ENCODE measurements around the gene NDUFS4. TPM values are rescaled to one million over a fixed set of nuclear protein-coding genes. Genes with fewer than 3 reads are reported as not detected.
"Not testable (repeated sequence)": the region's sequence is repeated elsewhere in the genome, so short reads cannot be mapped to it uniquely, and the experiment has no call there.

Gene NDUFS4
- polyA plus RNA-seq, result 110 TPM
- long read RNA-seq, donor 1, transcript NDUFS4-201 (5 exons, 675 nt), result major isoform, 22 of 24 reads
- long read RNA-seq, donor 1, partial matches to known transcripts, result 0 of 24 reads
- long read RNA-seq, donor 1, other reads (novel, unspliced or antisense), result 0 of 24 reads
- long read RNA-seq, donor 2, transcript NDUFS4-201 (5 exons, 675 nt), result major isoform, 91 of 106 reads
- long read RNA-seq, donor 2, partial matches to known transcripts, result 11 of 106 reads
- long read RNA-seq, donor 2, other reads (novel, unspliced or antisense), result 0 of 106 reads
- long read RNA-seq, donor 3, transcript NDUFS4-201 (5 exons, 675 nt), result major isoform, 123 of 155 reads
- long read RNA-seq, donor 3, partial matches to known transcripts, result 26 of 155 reads
- long read RNA-seq, donor 3, other reads (novel, unspliced or antisense), result 0 of 155 reads
- long read RNA-seq, donor 4, transcript NDUFS4-201 (5 exons, 675 nt), result major isoform, 6 of 6 reads
- long read RNA-seq, donor 4, partial matches to known transcripts, result 0 of 6 reads
- long read RNA-seq, donor 4, other reads (novel, unspliced or antisense), result 0 of 6 reads
- long read RNA-seq, donor 5, transcript NDUFS4-201 (5 exons, 675 nt), result major isoform, 53 of 54 reads
- long read RNA-seq, donor 5, partial matches to known transcripts, result 0 of 54 reads
- long read RNA-seq, donor 5, other reads (novel, unspliced or antisense), result 0 of 54 reads
- long read RNA-seq, donor 6, transcript NDUFS4-201 (5 exons, 675 nt), result major isoform, 72 of 91 reads
- long read RNA-seq, donor 6, partial matches to known transcripts, result 18 of 91 reads
- long read RNA-seq, donor 6, other reads (novel, unspliced or antisense), result 0 of 91 reads
- long read RNA-seq, donor 7, transcript NDUFS4-201 (5 exons, 675 nt), result major isoform, 46 of 58 reads
- long read RNA-seq, donor 7, partial matches to known transcripts, result 9 of 58 reads
- long read RNA-seq, donor 7, other reads (novel, unspliced or antisense), result 0 of 58 reads
- long read RNA-seq, donor 8, transcript NDUFS4-201 (5 exons, 675 nt), result major isoform, 128 of 136 reads
- long read RNA-seq, donor 8, partial matches to known transcripts, result 5 of 136 reads
- long read RNA-seq, donor 8, other reads (novel, unspliced or antisense), result 0 of 136 reads
- long read RNA-seq, donor 9, transcript NDUFS4-201 (5 exons, 675 nt), result major isoform, 79 of 92 reads
- long read RNA-seq, donor 9, partial matches to known transcripts, result 12 of 92 reads
- long read RNA-seq, donor 9, other reads (novel, unspliced or antisense), result 0 of 92 reads
- long read RNA-seq, donor 10, transcript NDUFS4-201 (5 exons, 675 nt), result major isoform, 105 of 109 reads
- long read RNA-seq, donor 10, partial matches to known transcripts, result 0 of 109 reads
- long read RNA-seq, donor 10, other reads (novel, unspliced or antisense), result 0 of 109 reads
- long read RNA-seq, donor 11, transcript NDUFS4-201 (5 exons, 675 nt), result major isoform, 66 of 67 reads
- long read RNA-seq, donor 11, partial matches to known transcripts, result 0 of 67 reads
- long read RNA-seq, donor 11, other reads (novel, unspliced or antisense), result 0 of 67 reads

GRCh38 chr5:53560506-53561191 is at the start of gene NDUFS4:
Gene NDUFS4, plus strand, starts transcription at chr5:53560639. Its CDS starts 24 bp downstream, at chr5:53560663.
- peak within 1 kb of the TSS; percentile 62 for H3K4me3 ChIP-seq (ENCODE audit: low read length)
- H3K4me1 ChIP-seq (ENCODE audit: control insufficient read depth, insufficient read depth, low read length), result peaks cover 5% of the 10 kb centered on the region
- peaks cover 2% of the 10 kb centered on the region for H3K27me3 ChIP-seq (ENCODE audit: control insufficient read depth, insufficient read depth, low read length)
- no peaks in the 10 kb centered on the region for H3K9me3 ChIP-seq (ENCODE audit: control insufficient read depth, low read depth, low read length)
- no peaks in the 10 kb centered on the region for H3K36me3 ChIP-seq (ENCODE audit: control insufficient read depth, insufficient read depth, low read length)
- DNase-seq, result peak; percentile 82 to 95
- peak within 1 kb of the TSS; percentile 85 for H3K27ac ChIP-seq (ENCODE audit: low read length)
- WGBS (ENCODE audit: insufficient coverage, low lambda C conversion rate), result no CpG with 5 or more reads among the region's 30 CpGs

GRCh38 chr5:53512539-53512938 is 47.9 kb upstream of the NDUFS4 start:
- no peak for DNase-seq
- Histone ChIP-seq H3K4me3 (ENCODE audit: low read length) (no peak overlapping the region), H3K27ac (ENCODE audit: low read length) (no peak overlapping the region), H3K36me3 (ENCODE audit: control insufficient read depth, insufficient read depth, low read length) (no peaks in the 10 kb centered on the region), H3K9me3 (ENCODE audit: control insufficient read depth, low read depth, low read length) (peaks cover 9% of the 10 kb centered on the region), H3K4me1 (ENCODE audit: control insufficient read depth, insufficient read depth, low read length) (no peaks in the 10 kb centered on the region), H3K27me3 (ENCODE audit: control insufficient read depth, insufficient read depth, low read length) (no peaks in the 10 kb centered on the region)

GRCh38 chr5:53515988-53516387 is 44.5 kb upstream of the NDUFS4 start:
- no peaks in the 10 kb centered on the region for H3K27me3 ChIP-seq (ENCODE audit: control insufficient read depth, insufficient read depth, low read length)
- H3K4me1 ChIP-seq (ENCODE audit: control insufficient read depth, insufficient read depth, low read length), result no peaks in the 10 kb centered on the region
- WGBS (ENCODE audit: insufficient coverage, low lambda C conversion rate), result 43% methylated on average over 2 of the region's 6 CpGs
- no peak overlapping the region for H3K4me3 ChIP-seq (ENCODE audit: low read length)
- H3K36me3 ChIP-seq (ENCODE audit: control insufficient read depth, insufficient read depth, low read length), result no peaks in the 10 kb centered on the region
- DNase-seq, result no peak
- no peak overlapping the region for H3K27ac ChIP-seq (ENCODE audit: low read length)
- H3K9me3 ChIP-seq (ENCODE audit: control insufficient read depth, low read depth, low read length), result no peaks in the 10 kb centered on the region

- no peak overlapping the region for H3K27ac ChIP-seq (ENCODE audit: low read length)
- H3K27me3 ChIP-seq (ENCODE audit: control insufficient read depth, insufficient read depth, low read length), result no peaks in the 10 kb centered on the region
- H3K4me3 ChIP-seq (ENCODE audit: low read length), result no peak overlapping the region
- H3K9me3 ChIP-seq (ENCODE audit: control insufficient read depth, low read depth, low read length), result no peaks in the 10 kb centered on the region
- H3K36me3 ChIP-seq (ENCODE audit: control insufficient read depth, insufficient read depth, low read length), result no peaks in the 10 kb centered on the region
- DNase-seq, result no peak
- no peaks in the 10 kb centered on the region for H3K4me1 ChIP-seq (ENCODE audit: control insufficient read depth, insufficient read depth, low read length)
Measured at GRCh38 chr5:53520813-53521212, 39.6 kb upstream of the NDUFS4 start.

GRCh38 chr5:53537711-53538110 is 22.7 kb upstream of the NDUFS4 start:
- DNase-seq, result no peak
- Histone ChIP-seq H3K4me1 (ENCODE audit: control insufficient read depth, insufficient read depth, low read length) (no peaks in the 10 kb centered on the region), H3K27ac (ENCODE audit: low read length) (no peak overlapping the region), H3K27me3 (ENCODE audit: control insufficient read depth, insufficient read depth, low read length) (no peaks in the 10 kb centered on the region), H3K36me3 (ENCODE audit: control insufficient read depth, insufficient read depth, low read length) (no peaks in the 10 kb centered on the region), H3K4me3 (ENCODE audit: low read length) (no peak overlapping the region), H3K9me3 (ENCODE audit: control insufficient read depth, low read depth, low read length) (no peaks in the 10 kb centered on the region)
- WGBS (ENCODE audit: insufficient coverage, low lambda C conversion rate), result 100% methylated on average over 1 of the region's 1 CpG

GRCh38 chr5:53540739-53541138 is 19.7 kb upstream of the NDUFS4 start:
- not testable (repeated sequence) for H3K4me3 ChIP-seq (ENCODE audit: low read length); H3K4me1 ChIP-seq (ENCODE audit: control insufficient read depth, insufficient read depth, low read length); H3K27me3 ChIP-seq (ENCODE audit: control insufficient read depth, insufficient read depth, low read length); H3K9me3 ChIP-seq (ENCODE audit: control insufficient read depth, low read depth, low read length); H3K27ac ChIP-seq (ENCODE audit: low read length); H3K36me3 ChIP-seq (ENCODE audit: control insufficient read depth, insufficient read depth, low read length); DNase-seq
- 100% methylated on average over 2 of the region's 7 CpGs for WGBS (ENCODE audit: insufficient coverage, low lambda C conversion rate)

GRCh38 chr5:53541859-53542258 is 18.6 kb upstream of the NDUFS4 start:
- H3K36me3 ChIP-seq (ENCODE audit: control insufficient read depth, insufficient read depth, low read length), result no peaks in the 10 kb centered on the region
- whole genome bisulfite sequencing (ENCODE audit: insufficient coverage, low lambda C conversion rate), result no CpG with 5 or more reads among the region's 2 CpGs

GRCh38 chr5:53542926-53543325 is 17.5 kb upstream of the NDUFS4 start:
- WGBS (ENCODE audit: insufficient coverage, low lambda C conversion rate), result 56% methylated on average over 2 of the region's 2 CpGs
- Histone ChIP-seq H3K4me3 (ENCODE audit: low read length) (no peak overlapping the region), H3K36me3 (ENCODE audit: control insufficient read depth, insufficient read depth, low read length) (no peaks in the 10 kb centered on the region)

More at GRCh38 chr5:53541859-53542258, 18.6 kb upstream of the NDUFS4 start:
- Histone ChIP-seq H3K27ac (ENCODE audit: low read length) (no peak overlapping the region), H3K4me3 (ENCODE audit: low read length) (no peak overlapping the region), H3K9me3 (ENCODE audit: control insufficient read depth, low read depth, low read length) (no peaks in the 10 kb centered on the region), H3K27me3 (ENCODE audit: control insufficient read depth, insufficient read depth, low read length) (no peaks in the 10 kb centered on the region), H3K4me1 (ENCODE audit: control insufficient read depth, insufficient read depth, low read length) (no peaks in the 10 kb centered on the region)
- DNase-seq, result no peak

GRCh38 chr5:53543401-53543800 is 17.0 kb upstream of the NDUFS4 start:
- Histone ChIP-seq H3K27me3 (ENCODE audit: control insufficient read depth, insufficient read depth, low read length) (no peaks in the 10 kb centered on the region), H3K9me3 (ENCODE audit: control insufficient read depth, low read depth, low read length) (no peaks in the 10 kb centered on the region), H3K36me3 (ENCODE audit: control insufficient read depth, insufficient read depth, low read length) (no peaks in the 10 kb centered on the region), H3K4me1 (ENCODE audit: control insufficient read depth, insufficient read depth, low read length) (no peaks in the 10 kb centered on the region), H3K27ac (ENCODE audit: low read length) (no peak overlapping the region), H3K4me3 (ENCODE audit: low read length) (no peak overlapping the region)
- DNase-seq, result no peak
- WGBS (ENCODE audit: insufficient coverage, low lambda C conversion rate), result 95% methylated on average over 2 of the region's 2 CpGs

More at GRCh38 chr5:53542926-53543325, 17.5 kb upstream of the NDUFS4 start:
- Histone ChIP-seq H3K27me3 (ENCODE audit: control insufficient read depth, insufficient read depth, low read length) (no peaks in the 10 kb centered on the region), H3K4me1 (ENCODE audit: control insufficient read depth, insufficient read depth, low read length) (no peaks in the 10 kb centered on the region), H3K27ac (ENCODE audit: low read length) (no peak overlapping the region), H3K9me3 (ENCODE audit: control insufficient read depth, low read depth, low read length) (no peaks in the 10 kb centered on the region)
- no peak for DNase-seq

All from large intestine (tissue), 12 donors.